GM19468 (cell line): Measurements from ENCODE around the gene OTOG.

Experiments
- ATAC-seq: cut with Tn5 transposase; IDR thresholded peaks from one replicate; pipeline ENCODE4 v1.9.1; 2021; ENCODE audit warnings: mild to moderate bottlenecking, moderate library complexity, moderate number of reproducible peaks; ENCODE audit not compliant: unreplicated experiment; ENCODE audit errors: extremely low read depth

Gene OTOG

GRCh38 chr11:17601256-17601671, 54.2 kb downstream of the OTOG start:
- ATAC-seq: no peak

GRCh38 chr11:17601676-17602075, 54.6 kb downstream of the OTOG start:
- no peak for ATAC-seq

GRCh38 chr11:17602105-17603001, 55.3 kb downstream of the OTOG start:
- no peak for ATAC-seq

GRCh38 chr11:17603056-17603825, 56.2 kb downstream of the OTOG start:
- ATAC-seq: no peak

GRCh38 chr11:17604201-17604914, 57.3 kb downstream of the OTOG start:
- no peak for ATAC-seq

GRCh38 chr11:17604915-17605233, 57.8 kb downstream of the OTOG start:
- no peak for ATAC-seq

GRCh38 chr11:17605651-17606122, 58.6 kb downstream of the OTOG start:
- no peak for ATAC-seq

GRCh38 chr11:17606233-17607082, 59.4 kb downstream of the OTOG start:
- no peak for ATAC-seq

GRCh38 chr11:17607083-17607429, 60.0 kb downstream of the OTOG start:
- no peak for ATAC-seq

GRCh38 chr11:17607591-17608570, 60.8 kb downstream of the OTOG start:
- ATAC-seq: no peak

GRCh38 chr11:17608821-17609220, 61.8 kb downstream of the OTOG start:
- ATAC-seq: no peak

GRCh38 chr11:17609291-17610084, 62.4 kb downstream of the OTOG start:
- no peak for ATAC-seq

GRCh38 chr11:17610085-17610894, 63.2 kb downstream of the OTOG start:
- ATAC-seq: no peak

GRCh38 chr11:17611049-17611448, 64.0 kb downstream of the OTOG start:
- no peak for ATAC-seq

- ATAC-seq: no peak
Measured at GRCh38 chr11:17611503-17612220, 64.6 kb downstream of the OTOG start.
